GM18868 (cell line): ENCODE data around the gene GRIK4.

ENCODE experiments used
- ATAC-seq: cut with Tn5 transposase; IDR thresholded peaks from one replicate; pipeline ENCODE4 v1.9.1; 2021; ENCODE audit warnings: mild to moderate bottlenecking, moderate library complexity; ENCODE audit not compliant: unreplicated experiment

GRIK4 gene

DNA sequence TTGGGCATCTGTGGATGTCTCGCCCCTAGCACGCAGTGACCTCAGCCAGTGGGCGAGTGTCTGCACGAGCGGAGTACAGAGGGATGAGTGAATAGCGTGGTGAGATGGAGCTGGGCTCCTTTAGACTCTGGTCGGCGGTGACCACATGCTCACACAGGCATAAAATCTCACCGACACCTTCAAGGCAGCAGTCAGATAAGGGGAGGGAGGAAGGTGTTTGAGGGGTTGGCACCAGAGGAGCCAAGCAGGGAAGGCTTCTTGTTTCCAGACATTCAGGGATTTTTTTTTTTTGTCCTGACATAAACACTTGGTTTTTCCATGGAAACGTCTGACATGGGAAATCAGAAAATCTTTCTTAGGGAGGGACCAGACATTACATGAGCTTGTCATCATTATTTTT is 35.8 kb downstream of the GRIK4 start:
- no peak for ATAC-seq

DNA sequence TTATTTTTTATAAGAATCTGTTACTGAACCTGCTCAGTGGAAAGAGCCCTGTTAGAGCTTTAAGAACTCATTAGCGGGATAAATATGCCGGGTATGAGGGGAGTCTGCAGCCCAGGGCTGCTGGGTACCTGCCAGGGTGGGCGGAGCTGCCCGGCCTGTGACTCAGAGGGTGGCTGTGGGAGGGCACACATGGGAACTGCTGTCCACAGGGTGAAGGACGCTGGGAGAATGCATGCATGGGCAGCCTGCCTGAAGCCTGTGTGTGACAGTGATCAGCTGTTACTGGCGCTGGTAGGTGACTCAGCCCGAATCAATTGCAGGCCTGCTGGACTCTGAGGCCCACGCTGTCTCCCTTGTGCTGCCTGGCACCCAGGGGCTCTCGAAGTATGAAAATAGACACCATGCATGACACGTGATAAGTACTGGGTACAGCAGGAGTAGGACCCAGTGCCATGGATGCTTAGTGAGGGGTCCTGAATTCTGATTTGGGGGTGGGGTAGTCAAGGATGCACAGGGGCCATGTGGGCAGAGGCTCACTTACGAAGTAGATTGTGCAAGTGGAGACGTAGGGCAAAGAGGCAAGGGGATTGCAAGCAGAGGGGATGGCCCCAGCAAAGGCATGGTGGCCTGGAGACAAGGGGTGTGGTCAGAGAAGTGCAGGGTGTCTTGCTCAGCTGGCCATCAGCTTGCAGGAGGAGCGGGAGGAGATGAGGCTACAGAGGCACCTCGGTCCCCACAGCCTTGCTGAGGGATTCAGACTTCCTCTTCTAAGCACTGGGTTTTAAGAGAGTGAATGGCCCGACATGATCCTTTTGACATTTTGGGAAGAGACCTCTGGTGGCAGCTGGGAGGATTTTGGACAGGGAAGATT is 36.5 kb downstream of the GRIK4 start:
- ATAC-seq, result no peak

DNA sequence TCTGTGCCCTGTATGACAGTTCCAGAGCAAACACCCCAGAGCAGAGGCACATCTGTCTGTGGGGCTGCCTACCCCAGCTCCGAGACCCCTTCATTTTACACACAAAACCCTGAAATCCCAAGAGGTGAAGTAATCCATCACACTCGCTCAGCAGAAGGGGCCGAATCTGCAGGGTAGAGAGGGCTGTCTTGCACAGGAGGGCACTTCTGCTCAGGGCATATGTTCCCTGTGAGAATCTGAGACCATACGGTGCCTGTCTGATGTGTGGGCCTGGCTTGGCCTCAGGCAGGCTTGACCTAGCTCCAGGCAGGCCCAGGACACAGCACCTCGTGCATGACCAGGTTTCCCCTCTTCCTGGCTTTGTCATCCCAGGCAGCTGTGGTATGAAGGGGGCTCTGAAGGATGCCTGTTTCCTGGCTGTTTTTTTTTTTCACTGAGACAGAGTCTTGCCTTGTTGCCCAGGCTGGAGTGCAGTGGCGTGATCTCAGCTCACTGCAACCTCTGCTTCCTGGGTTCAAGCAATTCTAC is 37.2 kb downstream of the GRIK4 start:
- ATAC-seq, result no peak

DNA sequence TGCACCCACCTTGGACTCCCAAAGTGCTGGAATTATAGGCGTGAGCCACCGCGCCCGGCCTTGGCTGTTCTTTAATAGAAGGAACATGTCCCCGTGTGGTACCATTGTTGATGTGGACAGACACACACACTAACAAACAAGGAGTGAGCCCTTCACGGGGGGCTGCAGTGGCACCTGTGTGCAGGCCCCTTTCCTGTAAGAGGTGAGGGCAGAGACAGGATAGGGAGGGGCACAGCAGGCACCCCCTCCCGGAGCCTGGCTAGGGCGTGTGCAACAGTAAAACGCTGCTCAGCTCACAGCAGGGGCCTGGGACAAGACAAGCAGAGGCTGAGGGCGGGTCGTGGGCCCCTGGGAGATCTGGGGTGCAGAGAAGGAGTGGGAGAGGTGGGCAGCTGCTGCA is 37.8 kb downstream of the GRIK4 start:
- no peak for ATAC-seq

DNA sequence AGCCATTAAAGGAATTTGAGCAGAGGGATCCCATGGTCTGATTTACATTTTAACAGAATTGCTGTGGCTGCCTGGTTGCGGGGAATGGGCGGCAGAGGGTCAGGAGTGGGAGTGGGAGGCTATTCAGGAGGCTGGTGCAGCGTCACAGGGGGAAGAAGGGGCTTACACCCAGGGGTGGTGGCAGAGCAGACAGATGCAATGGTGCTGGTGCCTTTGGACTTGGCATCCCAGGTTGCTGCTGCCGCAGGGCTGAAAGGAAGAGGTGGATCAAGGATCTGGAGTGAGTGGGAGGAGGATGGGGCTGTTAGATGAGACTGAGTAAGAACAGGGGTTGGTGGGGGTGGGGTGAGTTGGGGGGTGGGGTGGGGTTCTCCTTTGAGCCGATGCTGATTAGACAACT is 38.5 kb downstream of the GRIK4 start:
- ATAC-seq, result no peak

DNA sequence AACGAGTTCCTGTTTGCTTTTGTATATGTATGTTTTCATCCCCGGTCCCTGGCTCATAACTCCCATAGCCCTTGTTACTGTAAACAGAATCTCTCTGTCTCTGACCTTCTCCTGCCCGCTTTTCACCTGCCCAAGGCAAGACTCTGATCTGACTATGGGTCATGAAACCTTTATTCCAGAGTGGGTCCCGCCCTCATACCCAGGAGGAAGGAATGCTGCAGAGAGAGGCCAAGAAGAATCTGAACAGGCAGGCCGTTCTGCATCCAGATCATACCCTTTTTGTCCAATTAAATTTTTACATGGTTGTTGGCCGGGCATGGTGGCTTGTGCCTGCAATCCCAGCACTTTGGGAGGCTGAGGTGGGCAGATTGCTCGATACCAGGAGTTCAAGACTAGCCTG is 39.6 kb downstream of the GRIK4 start:
- no peak for ATAC-seq

DNA sequence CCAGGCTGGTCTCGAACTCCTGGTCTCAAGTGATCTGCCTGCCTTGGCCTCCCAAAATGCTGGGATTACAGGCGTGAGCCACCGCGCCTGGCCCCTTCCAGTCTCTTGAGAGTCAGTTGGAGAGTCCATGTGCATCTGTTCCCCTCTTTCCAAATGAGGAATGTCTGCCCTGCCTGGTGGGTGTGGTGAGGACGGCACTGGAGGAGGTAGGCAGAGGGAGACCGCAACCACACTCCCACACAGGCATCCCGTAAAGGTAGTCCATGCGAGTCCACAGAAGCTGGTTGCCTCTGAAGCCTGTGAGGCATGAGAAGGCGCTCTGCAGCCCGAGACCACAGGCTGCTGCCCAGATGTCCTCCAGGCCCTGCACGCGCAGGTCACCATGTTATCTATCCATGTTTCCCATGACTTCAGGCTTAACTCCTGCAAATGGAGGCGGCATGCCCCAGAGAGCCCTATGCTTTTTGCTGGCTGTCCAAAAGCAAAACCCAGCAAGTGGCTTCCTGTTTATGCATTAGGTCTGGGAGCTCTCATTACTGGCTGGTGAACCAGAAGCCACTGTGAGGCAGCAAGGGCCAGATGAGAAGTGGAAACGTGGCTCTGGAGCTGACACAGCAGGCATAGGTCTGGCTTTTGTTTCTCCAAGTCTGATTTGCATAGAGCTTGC is 43.4 kb downstream of the GRIK4 start:
- ATAC-seq, result peak; percentile 43

DNA sequence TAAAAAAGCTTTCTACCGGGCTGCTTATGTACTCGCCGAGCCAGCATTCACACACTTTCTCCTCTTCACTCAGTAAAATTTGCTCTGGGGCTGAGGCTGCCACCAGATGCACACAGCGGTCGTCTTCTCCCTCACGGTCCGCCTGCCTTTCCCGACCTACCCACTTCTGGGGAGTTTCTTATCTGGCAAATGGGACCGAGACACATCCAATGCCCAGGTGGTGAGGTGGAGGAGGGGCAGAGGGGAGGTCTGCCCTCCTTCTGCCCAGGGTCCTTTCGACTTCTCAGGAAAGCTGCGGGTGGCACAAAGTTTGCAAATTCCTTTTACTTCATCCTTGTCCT is 43.9 kb downstream of the GRIK4 start:
- no peak for ATAC-seq

DNA sequence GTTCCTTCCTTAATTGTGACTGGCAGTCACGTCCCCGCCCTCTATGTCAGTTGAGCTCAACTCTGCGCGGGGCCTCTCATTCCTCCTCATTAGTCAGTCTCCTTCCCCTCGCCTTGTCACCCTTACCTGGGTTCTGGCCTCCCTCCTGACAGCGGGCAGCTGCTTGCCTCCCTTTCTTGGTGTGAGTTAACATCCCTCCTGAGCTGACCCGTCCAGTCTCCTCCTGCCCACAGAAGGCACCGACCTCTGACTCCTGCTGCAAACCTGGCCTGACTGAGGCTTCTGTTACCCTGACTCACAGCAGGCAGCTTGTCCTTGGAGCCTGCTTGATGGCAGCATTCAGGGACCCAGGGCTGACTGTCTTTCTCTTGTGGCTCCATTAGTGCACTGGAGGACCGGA is 45.2 kb downstream of the GRIK4 start:
- ATAC-seq, result no peak

DNA sequence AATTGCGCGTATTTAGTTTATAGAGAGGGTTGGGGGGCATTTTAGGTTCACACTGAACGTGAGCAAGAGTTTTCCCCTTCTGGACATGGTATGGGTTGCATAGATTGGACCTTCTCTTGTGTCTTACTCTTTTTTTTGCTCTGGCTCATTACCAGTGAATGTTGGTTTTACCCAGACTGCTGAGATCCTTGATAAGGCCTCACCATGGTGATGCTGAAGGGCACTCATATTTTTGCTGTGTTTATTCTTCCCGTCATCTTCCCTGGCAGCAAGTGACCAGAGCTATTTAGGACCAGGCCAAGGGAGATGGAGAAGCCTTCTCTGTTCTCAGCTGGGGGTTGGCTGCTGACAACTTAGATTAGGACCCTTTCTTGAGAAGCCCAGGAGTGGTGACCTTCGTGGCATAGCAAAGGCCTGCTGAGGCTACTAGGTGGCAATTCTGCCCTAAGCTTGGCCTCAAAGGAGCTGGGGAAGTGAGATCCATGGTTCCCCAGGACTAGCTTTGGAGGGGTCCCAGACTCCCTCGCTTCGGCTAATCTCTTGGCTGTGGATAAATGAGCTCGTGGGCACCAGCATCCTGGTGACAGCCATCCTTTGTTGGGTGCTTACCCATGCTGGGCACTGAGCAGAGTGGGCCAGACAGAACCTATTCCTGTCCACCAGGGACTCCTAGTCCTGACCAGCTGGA is 47.3 kb downstream of the GRIK4 start:
- no peak for ATAC-seq

DNA sequence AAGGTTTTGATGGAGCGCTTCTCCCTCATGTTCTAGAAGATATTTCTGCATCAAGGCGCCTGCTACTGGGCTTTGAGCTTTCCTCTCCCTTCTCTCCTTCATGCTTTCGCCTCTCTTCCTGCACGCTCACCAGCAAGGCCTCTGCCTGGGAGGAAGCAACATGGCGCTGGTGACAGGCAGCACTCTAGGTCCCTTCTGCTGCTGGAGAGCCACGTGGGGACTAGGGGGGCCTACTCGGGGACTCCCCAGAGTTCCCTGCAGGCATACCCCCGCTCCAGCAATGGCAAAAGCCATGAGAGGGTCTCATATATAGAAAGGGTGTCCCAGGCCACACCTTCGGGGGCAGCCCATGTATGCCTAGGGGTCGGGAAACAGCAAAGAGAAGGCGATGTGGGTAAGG is 49.7 kb downstream of the GRIK4 start:
- ATAC-seq, result no peak

DNA sequence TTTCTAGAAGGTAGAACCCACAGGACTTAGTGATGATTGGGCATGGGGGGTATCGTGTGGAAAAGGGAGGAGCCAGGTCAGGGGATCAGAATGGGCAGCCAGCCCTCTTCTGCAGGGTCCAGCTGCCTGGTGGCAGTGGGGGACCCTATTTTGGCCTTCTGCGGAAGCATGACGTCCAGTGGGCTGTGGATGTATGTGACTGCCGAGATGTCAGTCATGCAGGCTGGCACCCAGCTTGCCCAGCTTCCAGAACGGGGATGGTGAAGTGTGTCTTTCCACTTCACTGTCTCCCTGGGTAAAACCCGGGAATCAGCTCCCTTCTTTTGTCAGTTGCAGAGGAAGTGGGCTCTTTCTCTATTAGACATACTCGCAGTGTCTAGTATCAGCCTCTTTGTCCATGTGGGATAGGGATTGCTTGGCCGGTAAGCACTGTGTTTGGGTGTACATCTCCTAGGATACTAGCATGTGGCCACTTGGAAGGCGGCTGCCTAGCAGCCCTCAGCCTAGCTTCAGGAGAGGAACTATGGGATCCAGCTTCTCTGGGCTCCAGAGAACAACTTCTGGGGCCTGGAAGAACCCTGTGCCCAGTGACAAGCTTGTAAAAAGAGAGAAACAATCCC is 51.4 kb downstream of the GRIK4 start:
- ATAC-seq, result no peak

DNA sequence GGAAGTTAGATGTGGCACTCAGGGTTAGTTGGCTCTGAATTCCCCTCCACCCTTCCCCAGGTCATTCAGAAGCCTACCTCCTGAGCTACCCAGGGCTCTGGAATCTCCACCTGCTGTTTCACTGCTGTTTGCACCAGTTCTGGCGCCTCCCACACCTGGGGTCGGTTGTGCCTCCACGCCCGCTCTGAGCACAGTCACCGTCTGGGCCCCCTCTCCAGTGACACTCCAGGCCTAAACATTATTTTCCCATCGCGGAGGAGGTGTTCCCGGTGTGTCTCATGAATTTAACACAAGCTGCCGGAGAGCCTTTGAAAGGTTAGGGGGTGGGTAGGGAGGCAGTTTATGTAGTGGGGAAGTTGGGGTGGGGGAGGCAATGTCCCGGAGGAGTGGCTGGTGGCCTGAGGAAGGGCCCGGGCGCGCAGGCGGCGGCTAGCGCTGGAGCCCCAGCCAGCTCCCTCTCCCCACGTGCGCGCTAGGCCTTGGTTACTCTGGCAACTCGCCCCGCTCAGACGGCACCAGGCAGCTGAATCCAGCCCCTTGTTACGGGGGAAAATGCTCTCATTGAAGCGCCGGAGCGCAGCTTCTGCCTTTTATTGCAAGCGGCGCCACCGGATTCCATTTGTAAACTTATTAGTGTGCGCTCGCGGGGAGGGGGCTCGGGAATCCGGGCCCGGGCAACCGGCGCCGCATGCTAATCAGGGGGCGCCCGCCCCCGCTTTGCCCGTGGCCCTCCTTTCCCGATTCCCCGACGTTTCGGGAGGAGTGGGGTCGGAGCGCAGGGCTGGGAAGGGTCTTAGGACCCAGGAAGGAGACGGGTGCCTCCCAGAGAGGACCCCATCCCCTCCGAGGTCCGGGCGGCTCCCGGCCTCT is 52.4 kb downstream of the GRIK4 start:
- ATAC-seq, result no peak

DNA sequence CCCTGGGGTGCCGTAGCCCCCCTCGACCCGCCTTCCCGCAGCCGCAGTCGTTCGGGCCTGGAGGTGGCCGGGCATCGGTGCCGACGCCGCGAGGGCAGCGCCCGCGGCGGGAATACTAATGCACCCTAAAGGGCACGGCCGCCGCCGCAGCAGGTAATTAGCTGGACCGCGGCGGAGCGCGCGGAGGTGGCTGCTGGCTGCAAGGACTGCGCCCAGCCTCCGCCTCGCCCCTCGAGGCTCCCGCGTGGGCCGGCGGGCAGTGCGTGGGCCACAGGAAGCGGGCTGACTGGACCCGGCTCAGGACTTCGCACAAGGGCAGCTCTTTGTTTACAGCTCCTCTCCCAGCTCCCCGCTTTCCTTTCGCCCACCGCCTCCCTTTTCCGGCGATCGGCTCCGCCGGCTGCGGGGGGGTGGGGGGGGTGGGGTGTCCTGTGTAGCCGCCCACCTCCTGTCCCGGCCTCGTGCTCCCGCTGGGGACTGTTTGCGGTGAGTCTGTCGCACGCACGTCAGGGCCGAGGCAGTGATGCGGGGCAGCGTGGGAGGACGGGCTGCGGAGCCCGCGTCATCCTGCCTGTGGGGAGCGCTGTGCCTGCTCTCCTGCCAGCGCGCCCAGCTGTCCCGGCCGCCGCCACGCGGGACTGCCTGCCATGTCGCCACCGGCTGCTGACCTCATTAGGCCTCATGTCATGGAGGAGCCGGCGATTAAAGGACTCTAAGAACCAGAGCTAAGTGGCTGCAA is 53.2 kb downstream of the GRIK4 start:
- peak; percentile 71 for ATAC-seq

DNA sequence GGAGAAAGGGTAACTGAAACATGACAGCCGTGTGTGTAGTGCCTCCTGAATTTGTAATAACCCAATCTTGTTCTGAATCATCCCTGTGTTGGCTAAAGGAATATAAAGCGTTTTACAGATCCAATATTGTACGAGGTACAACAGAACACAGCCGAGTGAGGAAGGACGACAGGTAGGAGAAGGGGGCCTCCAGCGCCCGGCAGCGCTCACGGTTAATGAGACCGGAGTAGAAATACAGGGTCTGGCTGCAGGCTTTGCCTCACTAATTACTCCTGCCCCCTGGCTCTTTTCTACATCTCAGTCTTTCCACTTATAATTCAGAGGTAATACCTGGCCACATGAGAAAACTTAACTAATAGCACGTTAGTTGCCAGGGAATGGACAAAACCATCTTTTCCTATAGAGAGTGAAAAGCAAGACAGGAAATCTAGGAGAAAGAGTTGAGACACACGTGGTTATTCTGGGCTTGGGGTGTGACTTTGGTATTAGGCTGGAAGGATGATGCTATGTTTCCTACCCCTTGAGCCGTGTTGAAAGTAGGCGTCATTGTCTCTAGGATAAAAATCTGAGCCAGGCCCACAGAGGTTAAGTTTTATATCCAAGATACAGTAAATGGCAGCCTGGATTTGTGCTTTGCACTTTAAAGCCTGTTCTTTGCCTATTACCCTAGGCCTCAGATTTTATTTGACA is 54.1 kb downstream of the GRIK4 start:
- ATAC-seq, result no peak

DNA sequence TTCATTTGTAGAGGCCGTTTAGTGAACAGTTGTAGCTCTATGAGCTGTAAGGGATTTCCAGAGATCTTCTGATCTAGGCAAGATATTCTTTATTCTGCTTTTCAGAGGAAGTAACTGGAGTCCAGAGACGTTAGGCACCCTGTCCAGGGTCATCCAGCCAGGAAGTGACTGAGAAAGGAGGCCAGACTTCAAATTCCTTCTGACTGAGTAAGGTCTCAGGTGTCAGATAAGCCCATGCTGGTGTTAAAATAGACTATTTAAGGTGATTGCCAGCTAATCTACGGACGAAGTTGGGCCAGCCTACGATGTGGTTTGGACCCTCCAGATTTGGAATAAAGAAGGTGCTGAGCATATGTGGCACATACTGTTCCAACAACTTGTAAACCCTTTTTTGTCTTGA is 54.6 kb downstream of the GRIK4 start:
- no peak for ATAC-seq

DNA sequence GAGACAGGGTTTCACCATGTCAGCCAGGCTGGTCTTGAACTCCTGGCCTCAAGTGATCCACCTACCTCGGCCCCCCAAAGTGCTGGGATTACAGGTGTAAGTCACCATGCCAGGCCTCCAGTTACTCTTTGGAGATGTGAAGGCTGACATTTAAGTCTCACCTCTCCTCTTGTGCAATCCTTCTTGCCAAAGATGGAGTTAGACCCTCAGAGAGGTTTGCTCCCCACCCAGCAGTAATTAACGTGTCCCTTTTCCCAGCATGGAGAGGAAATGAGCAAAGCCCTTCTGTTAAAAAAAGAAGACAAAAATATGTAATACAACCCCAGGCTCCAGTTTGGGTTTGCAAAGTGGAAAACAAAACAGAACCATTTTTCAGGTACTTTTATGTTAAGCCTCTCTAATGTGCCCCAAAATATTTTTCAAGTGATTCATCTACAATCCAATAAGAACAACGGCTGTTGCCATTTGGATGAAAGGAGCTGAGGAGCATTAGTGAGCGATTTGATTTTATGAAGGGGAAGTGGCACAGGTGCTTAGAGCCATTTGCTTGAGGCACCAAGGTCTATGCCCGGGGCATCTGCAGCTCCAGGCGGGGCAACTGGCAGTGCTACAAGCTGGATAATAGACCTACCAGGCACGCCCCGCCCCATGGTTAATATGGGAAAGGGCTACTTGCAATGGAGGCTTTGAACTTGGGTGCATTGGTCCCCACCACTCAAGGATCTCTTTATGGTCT is 57.2 kb downstream of the GRIK4 start:
- ATAC-seq, result no peak

DNA sequence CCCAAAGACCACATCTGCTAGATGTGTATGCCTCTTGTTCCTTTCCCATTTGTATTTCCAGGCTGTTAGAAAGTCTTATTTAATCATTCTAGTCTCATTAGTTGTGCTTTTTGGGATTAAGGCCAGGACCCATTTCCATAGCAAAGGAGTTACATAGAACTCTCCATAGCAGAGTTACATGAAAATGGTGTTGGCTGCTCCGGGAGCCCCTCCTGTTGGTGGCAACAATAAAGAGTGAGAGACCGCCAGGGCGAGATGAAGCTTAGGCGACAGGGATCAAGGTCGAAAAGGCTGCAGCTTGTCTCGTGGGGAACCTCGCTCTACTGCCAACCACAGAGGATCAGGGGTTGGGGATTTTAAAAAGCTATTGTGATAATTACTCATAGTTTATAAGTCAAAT is 58.3 kb downstream of the GRIK4 start:
- no peak for ATAC-seq
